K562 (cell line): Measurements from ENCODE around the gene PI4KA. TPM values are rescaled to one million over a fixed set of nuclear protein-coding genes. Genes with fewer than 3 reads are reported as not detected.
A peak's percentile ranks its signal among the peaks of the same experiment; 100 is the strongest.

Source experiments
- ARID3B ChIP-seq: fragments of 250-450 bp; sonication (Bioruptor Pico); IDR thresholded peaks from 2 replicates; pipeline ENCODE4 v1.4.0; 2020; ENCODE audit warnings: borderline replicate concordance
- CEBPB ChIP-seq: fragments of 450-650 bp; IDR thresholded peaks from 2 replicates; pipeline ENCODE4 v1.6.1; 2016; ENCODE audit warnings: missing genetic modification characterization, missing compliant biosample characterization
- FOS ChIP-seq: IDR thresholded peaks from 3 replicates; pipeline ENCODE4 v1.6.1; 2011; ENCODE audit not compliant: insufficient read length; ENCODE audit errors: extremely low read depth
- GTF2A2 ChIP-seq: IDR thresholded peaks from 2 replicates; pipeline ENCODE4 v1.6.1; 2016; ENCODE audit warnings: mild to moderate bottlenecking, missing genetic modification characterization, missing compliant biosample characterization
- HBP1 ChIP-seq: fragments of 450-650 bp; formaldehyde crosslinking; IDR thresholded peaks from 2 replicates; pipeline ENCODE4 v1.4.0; 2022; ENCODE audit warnings: missing genetic modification characterization
- KAT8 ChIP-seq: fragments of 450-650 bp; IDR thresholded peaks from 2 replicates; pipeline ENCODE4 v1.6.1; 2016; ENCODE audit warnings: low read depth, mild to moderate bottlenecking
- MBD2 ChIP-seq: sonication (generic); IDR thresholded peaks from 2 replicates; pipeline ENCODE4 v1.6.1; 2016; ENCODE audit warnings: low read depth, borderline replicate concordance
- MECOM ChIP-seq: fragments of 250-450 bp; sonication (Bioruptor Pico); IDR thresholded peaks from 2 replicates; pipeline ENCODE4 v1.8.0; 2022; ENCODE audit warnings: inconsistent platforms
- MTF1 ChIP-seq: fragments of 250-450 bp; sonication (Bioruptor Pico); IDR thresholded peaks from 2 replicates; pipeline ENCODE4 v1.9.0; 2021; ENCODE audit warnings: moderate library complexity, mild to moderate bottlenecking, inconsistent platforms, borderline replicate concordance
- MYBL2 ChIP-seq, 2 experiments: fragments of 450-650 bp in 1 of 2; sonication (generic) in 1 of 2; formaldehyde crosslinking in 1 of 2; IDR thresholded peaks; 2 replicates each; pipeline versions ENCODE4 v1.6.1 to v1.8.1; 2017 to 2022; ENCODE audit warnings: borderline replicate concordance in 1 of 2, inconsistent platforms in 1 of 2, low read depth in 1 of 2, mild to moderate bottlenecking in 1 of 2, missing genetic modification reagents in 1 of 2, moderate library complexity in 1 of 2
- SREBF2 ChIP-seq: sonication (generic); formaldehyde crosslinking; IDR thresholded peaks from 2 replicates; pipeline ENCODE4 v1.4.0; 2020; ENCODE audit warnings: mild to moderate bottlenecking, missing genetic modification reagents
- THRAP3 ChIP-seq: fragments of 450-650 bp; IDR thresholded peaks from 2 replicates; pipeline ENCODE4 v1.6.1; 2016; ENCODE audit warnings: mild to moderate bottlenecking, inconsistent platforms, borderline replicate concordance
- ZBTB9 ChIP-seq: fragments of 450-650 bp; formaldehyde crosslinking; IDR thresholded peaks from 2 replicates; pipeline ENCODE4 v1.4.0; 2020; ENCODE audit warnings: mild to moderate bottlenecking, moderate library complexity
- ZNF445 ChIP-seq: fragments of 250-450 bp; sonication (Bioruptor Pico); IDR thresholded peaks from 2 replicates; pipeline ENCODE4 v1.4.0; 2020; ENCODE audit warnings: low read depth, mild to moderate bottlenecking, moderate library complexity
- ZNF551 ChIP-seq: fragments of 250-450 bp; sonication (Bioruptor Pico); IDR thresholded peaks from 2 replicates; pipeline ENCODE4 v1.5.0; 2021; ENCODE audit warnings: mild to moderate bottlenecking, moderate library complexity
- polyA plus RNA-seq, 8 experiments: library from polyadenylated mRNA; depleted of rRNA in 4 of 8; stranded (reverse) in 5 of 8; unstranded in 3 of 8; fragments of >200 nt; fragmentation: Nextera tagmentation in 2 of 8; fragmentation: Illumina TruSeq in 1 of 8; extraction: Ambion mirVana in 2 of 8; extraction: Trizol in 1 of 8; gene quantifications; 2 replicates each; pipeline versions ENCODE4 v1.2.1 to v1.2.3, GENCODE V29; 2011 to 2014; ENCODE audit warnings: inconsistent platforms in 1 of 8, missing spikeins in 1 of 8
- total RNA-seq, 7 experiments: library from RNA; depleted of rRNA in 6 of 7; stranded (reverse); fragments of >200 nt in 6 of 7; fragmentation: Illumina TruSeq in 2 of 7; extraction: Trizol in 2 of 7; gene quantifications; 2 replicates each; pipeline versions ENCODE4 v1.2.1 to v1.2.3, GENCODE V29; 2011 to 2021; ENCODE audit warnings: low replicate concordance in 1 of 7
- TF ChIP-seq, protein P1 (sequence below): fragments of 450-650 bp; formaldehyde crosslinking; IDR thresholded peaks from 2 replicates; pipeline ENCODE4 v1.4.0; 2020; ENCODE audit warnings: mild to moderate bottlenecking, moderate library complexity
- TF ChIP-seq, protein P2 (sequence below): fragments of 450-650 bp; formaldehyde crosslinking; IDR thresholded peaks from 2 replicates; pipeline ENCODE4 v1.4.0; 2020; ENCODE audit warnings: mild to moderate bottlenecking
- TF ChIP-seq, protein P3 (sequence below): fragments of 450-650 bp; IDR thresholded peaks from 2 replicates; pipeline ENCODE4 v1.6.1; 2016; ENCODE audit warnings: antibody characterized with exemption

The PI4KA gene
- total and polyA plus RNA-seq, 9 of the 15 experiments (the other 6 are each of a cell fraction or from before 2014, with no cell fraction given), result 7.3 to 187 (median 84.7) TPM

- peak; percentile 82; the same call in 1 of the 2 replicates for TF ChIP-seq MTF1 (CRISPR knock-in tag)
- TF ChIP-seq CEBPB (tag), result no peak
- no peak for TF ChIP-seq ARID3B
- TF ChIP-seq, protein P1, sequence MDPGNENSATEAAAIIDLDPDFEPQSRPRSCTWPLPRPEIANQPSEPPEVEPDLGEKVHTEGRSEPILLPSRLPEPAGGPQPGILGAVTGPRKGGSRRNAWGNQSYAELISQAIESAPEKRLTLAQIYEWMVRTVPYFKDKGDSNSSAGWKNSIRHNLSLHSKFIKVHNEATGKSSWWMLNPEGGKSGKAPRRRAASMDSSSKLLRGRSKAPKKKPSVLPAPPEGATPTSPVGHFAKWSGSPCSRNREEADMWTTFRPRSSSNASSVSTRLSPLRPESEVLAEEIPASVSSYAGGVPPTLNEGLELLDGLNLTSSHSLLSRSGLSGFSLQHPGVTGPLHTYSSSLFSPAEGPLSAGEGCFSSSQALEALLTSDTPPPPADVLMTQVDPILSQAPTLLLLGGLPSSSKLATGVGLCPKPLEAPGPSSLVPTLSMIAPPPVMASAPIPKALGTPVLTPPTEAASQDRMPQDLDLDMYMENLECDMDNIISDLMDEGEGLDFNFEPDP, result no peak
- 0 out of 2 replicates have a peak, but pooled peaks have one; percentile 25 for TF ChIP-seq GTF2A2 (tag)
- TF ChIP-seq HBP1 (CRISPR knock-in tag), result peak; percentile 46; the same call in 1 of the 2 replicates
- TF ChIP-seq KAT8, result no peak
- TF ChIP-seq MBD2, result no peak
- TF ChIP-seq ZBTB9 (CRISPR knock-in tag), result peak; percentile 55; the same call in 1 of the 2 replicates
- TF ChIP-seq ZNF445, result 0 out of 2 replicates have a peak, but pooled peaks have one; percentile 6
- TF ChIP-seq, protein P2, sequence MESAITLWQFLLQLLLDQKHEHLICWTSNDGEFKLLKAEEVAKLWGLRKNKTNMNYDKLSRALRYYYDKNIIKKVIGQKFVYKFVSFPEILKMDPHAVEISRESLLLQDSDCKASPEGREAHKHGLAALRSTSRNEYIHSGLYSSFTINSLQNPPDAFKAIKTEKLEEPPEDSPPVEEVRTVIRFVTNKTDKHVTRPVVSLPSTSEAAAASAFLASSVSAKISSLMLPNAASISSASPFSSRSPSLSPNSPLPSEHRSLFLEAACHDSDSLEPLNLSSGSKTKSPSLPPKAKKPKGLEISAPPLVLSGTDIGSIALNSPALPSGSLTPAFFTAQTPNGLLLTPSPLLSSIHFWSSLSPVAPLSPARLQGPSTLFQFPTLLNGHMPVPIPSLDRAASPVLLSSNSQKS (CRISPR knock-in tag), result no peak
- no peak for TF ChIP-seq FOS
- TF ChIP-seq MYBL2 (IDR thresholded peaks at IDR 0.05; ENCODE audit: low read depth), result no peak
- TF ChIP-seq MYBL2 (CRISPR knock-in tag; IDR thresholded peaks at IDR 0.05; ENCODE audit: borderline replicate concordance), result no peak
- TF ChIP-seq MECOM (CRISPR knock-in tag), result no peak
- no peak for TF ChIP-seq SREBF2 (CRISPR knock-in tag)
- TF ChIP-seq, protein P3, sequence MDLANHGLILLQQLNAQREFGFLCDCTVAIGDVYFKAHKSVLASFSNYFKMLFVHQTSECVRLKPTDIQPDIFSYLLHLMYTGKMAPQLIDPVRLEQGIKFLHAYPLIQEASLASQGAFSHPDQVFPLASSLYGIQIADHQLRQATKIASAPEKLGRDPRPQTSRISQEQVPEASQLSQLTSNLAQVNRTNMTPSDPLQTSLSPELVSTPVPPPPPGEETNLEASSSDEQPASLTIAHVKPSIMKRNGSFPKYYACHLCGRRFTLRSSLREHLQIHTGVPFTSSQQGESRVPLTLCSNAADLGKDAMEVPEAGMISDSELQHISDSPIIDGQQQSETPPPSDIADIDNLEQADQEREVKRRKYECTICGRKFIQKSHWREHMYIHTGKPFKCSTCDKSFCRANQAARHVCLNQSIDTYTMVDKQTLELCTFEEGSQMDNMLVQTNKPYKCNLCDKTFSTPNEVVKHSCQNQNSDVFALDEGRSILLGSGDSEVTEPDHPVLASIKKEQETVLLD, result no peak
- TF ChIP-seq THRAP3, result no peak
- TF ChIP-seq ZNF551 (CRISPR knock-in tag), result no peak
These were observed 74.5 kb downstream of the PI4KA start (continued) for GRCh38 chr22:20783844-20784723.
